Activated CD8-positive, alpha-beta memory T cell treated with anti-CD3 and anti-CD28 coated beads, Interleukin-2, amount 10 ng/mL, durations not matched to agents 7 days and 5 days (primary cell): Measurements from ENCODE around the gene IGSF21. TPM values are rescaled to one million over a fixed set of nuclear protein-coding genes. Genes with fewer than 3 reads are reported as not detected.

Experiments used
- ATAC-seq: fragments of 150-1000 bp; cut with Tn5 transposase; one replicate; pipeline ENCODE4 v1.10.0; 2021; ENCODE audit warnings: moderate library complexity
- CTCF ChIA-PET: fragments of 350-600 bp; sonication (Branson Sonifier 250); formaldehyde crosslinking; loops from one replicate; lab custom pipeline; 2021; ENCODE audit warnings: antibody characterized with exemption; lab: Charles Lee
- DNase-seq: peaks from one replicate; pipeline ENCODE4 v3.0.0-alpha.2; 2020
- H3K27ac Mint-ChIP-seq: one replicate; pipeline ENCODE4 v1.8.0; 2021; ENCODE audit warnings: mild to moderate bottlenecking, mixed read lengths
- H3K27me3 Mint-ChIP-seq: one replicate; pipeline ENCODE4 v1.8.0; 2021; ENCODE audit warnings: mixed read lengths
- H3K36me3 Mint-ChIP-seq: one replicate; pipeline ENCODE4 v1.8.0; 2021; ENCODE audit warnings: mild to moderate bottlenecking, mixed read lengths
- H3K4me1 Mint-ChIP-seq: one replicate; pipeline ENCODE4 v1.8.0; 2021; ENCODE audit warnings: mixed read lengths
- H3K4me3 Mint-ChIP-seq: one replicate; pipeline ENCODE4 v1.8.0; 2021; ENCODE audit warnings: mild to moderate bottlenecking, moderate library complexity, mixed read lengths
- H3K9me3 Mint-ChIP-seq: one replicate; pipeline ENCODE4 v1.8.0; 2022; ENCODE audit warnings: low read depth, mixed read lengths
- total RNA-seq, 2 experiments: library from RNA; stranded (reverse); gene quantifications; one replicate each; pipeline ENCODE4 v1.2.3, GENCODE V29; 2021

Gene IGSF21
- total RNA-seq, 2 experiments from 2014 or later = not detected

GRCh38 chr1:18384059-18384458 lies 276.5 kb downstream of the IGSF21 start:
- Mint-ChIP-seq H3K4me3 (no peak overlapping the region), H3K36me3 (no peaks in the 10 kb centered on the region), H3K9me3 (no peaks in the 10 kb centered on the region), H3K4me1 (no peaks in the 10 kb centered on the region), H3K27ac (no peak overlapping the region), H3K27me3 (peaks cover 16% of the 10 kb centered on the region)
- CTCF ChIA-PET = no interaction called here
- ATAC-seq = no peak
- no peak for DNase-seq

GRCh38 chr1:18384471-18384870 lies 276.9 kb downstream of the IGSF21 start:
- Mint-ChIP-seq H3K36me3 (no peaks in the 10 kb centered on the region), H3K27ac (no peak overlapping the region), H3K9me3 (no peaks in the 10 kb centered on the region), H3K27me3 (peaks cover 16% of the 10 kb centered on the region), H3K4me1 (no peaks in the 10 kb centered on the region), H3K4me3 (no peak overlapping the region)
- CTCF ChIA-PET = no interaction called here
- DNase-seq = no peak
- no peak for ATAC-seq

GRCh38 chr1:18385239-18385790 lies 277.7 kb downstream of the IGSF21 start:
- CTCF ChIA-PET = no interaction called here
- H3K27me3 Mint-ChIP-seq = peaks cover 16% of the 10 kb centered on the region
- DNase-seq (no peak), ATAC-seq (no peak)
- no peaks in the 10 kb centered on the region for H3K4me1 Mint-ChIP-seq
- H3K27ac Mint-ChIP-seq = no peak overlapping the region
- no peaks in the 10 kb centered on the region for H3K9me3 Mint-ChIP-seq
- H3K4me3 Mint-ChIP-seq = no peak overlapping the region
- no peaks in the 10 kb centered on the region for H3K36me3 Mint-ChIP-seq

GRCh38 chr1:18386591-18386990 lies 279.0 kb downstream of the IGSF21 start:
- CTCF ChIA-PET = no interaction called here
- H3K27ac Mint-ChIP-seq = no peak overlapping the region
- no peaks in the 10 kb centered on the region for H3K4me1 Mint-ChIP-seq
- DNase-seq (no peak), ATAC-seq (no peak)
- no peaks in the 10 kb centered on the region for H3K36me3 Mint-ChIP-seq
- no peaks in the 10 kb centered on the region for H3K9me3 Mint-ChIP-seq
- H3K4me3 Mint-ChIP-seq = no peak overlapping the region
- peaks cover 16% of the 10 kb centered on the region for H3K27me3 Mint-ChIP-seq

GRCh38 chr1:18387307-18387706 lies 279.7 kb downstream of the IGSF21 start:
- Mint-ChIP-seq H3K9me3 (no peaks in the 10 kb centered on the region), H3K27me3 (peaks cover 16% of the 10 kb centered on the region), H3K36me3 (no peaks in the 10 kb centered on the region), H3K4me3 (no peak overlapping the region), H3K4me1 (no peaks in the 10 kb centered on the region), H3K27ac (no peak overlapping the region)
- DNase-seq = no peak
- CTCF ChIA-PET = no interaction called here
- ATAC-seq = no peak

- Mint-ChIP-seq H3K36me3 (no peaks in the 10 kb centered on the region), H3K27me3 (peaks cover 6% of the 10 kb centered on the region), H3K9me3 (no peaks in the 10 kb centered on the region), H3K4me1 (no peaks in the 10 kb centered on the region), H3K4me3 (no peak overlapping the region), H3K27ac (no peak overlapping the region)
- DNase-seq = no peak
- CTCF ChIA-PET = no interaction called here
- no peak for ATAC-seq
Observed at GRCh38 chr1:18390953-18391352, 283.4 kb downstream of the IGSF21 start.

- DNase-seq = no peak
- Mint-ChIP-seq H3K27me3 (peaks cover 9% of the 10 kb centered on the region), H3K9me3 (no peaks in the 10 kb centered on the region), H3K4me1 (no peaks in the 10 kb centered on the region), H3K4me3 (no peak overlapping the region), H3K36me3 (no peaks in the 10 kb centered on the region), H3K27ac (no peak overlapping the region)
- ATAC-seq = no peak
- CTCF ChIA-PET = no interaction called here
Observed at GRCh38 chr1:18394563-18395156, 287.1 kb downstream of the IGSF21 start.

GRCh38 chr1:18396247-18396980 lies 288.8 kb downstream of the IGSF21 start:
- Mint-ChIP-seq H3K36me3 (no peaks in the 10 kb centered on the region), H3K27me3 (peaks cover 9% of the 10 kb centered on the region), H3K4me3 (no peak overlapping the region), H3K27ac (no peak overlapping the region), H3K9me3 (no peaks in the 10 kb centered on the region), H3K4me1 (no peaks in the 10 kb centered on the region)
- no peak for ATAC-seq
- CTCF ChIA-PET = no interaction called here
- no peak for DNase-seq

GRCh38 chr1:18397641-18398040 lies 290.0 kb downstream of the IGSF21 start:
- H3K9me3 Mint-ChIP-seq = no peaks in the 10 kb centered on the region
- DNase-seq (no peak), ATAC-seq (no peak)
- H3K4me3 Mint-ChIP-seq = no peak overlapping the region
- H3K36me3 Mint-ChIP-seq = no peaks in the 10 kb centered on the region
- CTCF ChIA-PET = no interaction called here
- H3K27me3 Mint-ChIP-seq = peaks cover 9% of the 10 kb centered on the region
- no peaks in the 10 kb centered on the region for H3K4me1 Mint-ChIP-seq
- no peak overlapping the region for H3K27ac Mint-ChIP-seq

GRCh38 chr1:18398791-18399530 lies 291.4 kb downstream of the IGSF21 start:
- DNase-seq (no peak), ATAC-seq (no peak)
- no peak overlapping the region for H3K4me3 Mint-ChIP-seq
- no peaks in the 10 kb centered on the region for H3K4me1 Mint-ChIP-seq
- H3K27ac Mint-ChIP-seq = no peak overlapping the region
- no peaks in the 10 kb centered on the region for H3K9me3 Mint-ChIP-seq
- no peaks in the 10 kb centered on the region for H3K36me3 Mint-ChIP-seq
- CTCF ChIA-PET = no interaction called here
- peaks cover 9% of the 10 kb centered on the region for H3K27me3 Mint-ChIP-seq

GRCh38 chr1:18400347-18401102 lies 292.9 kb downstream of the IGSF21 start:
- H3K4me1 Mint-ChIP-seq = no peaks in the 10 kb centered on the region

GRCh38 chr1:18401921-18402320 lies 294.3 kb downstream of the IGSF21 start:
- Mint-ChIP-seq H3K36me3 (no peaks in the 10 kb centered on the region), H3K4me3 (no peak overlapping the region), H3K9me3 (no peaks in the 10 kb centered on the region), H3K27ac (no peak overlapping the region), H3K27me3 (peaks cover 5% of the 10 kb centered on the region), H3K4me1 (no peaks in the 10 kb centered on the region)
- ATAC-seq (no peak), DNase-seq (no peak)
- CTCF ChIA-PET = no interaction called here

More at GRCh38 chr1:18400347-18401102, 292.9 kb downstream of the IGSF21 start:
- CTCF ChIA-PET = no interaction called here
- ATAC-seq (no peak), DNase-seq (no peak)
- no peak overlapping the region for H3K27ac Mint-ChIP-seq
- no peaks in the 10 kb centered on the region for H3K36me3 Mint-ChIP-seq
- no peak overlapping the region for H3K4me3 Mint-ChIP-seq
- peaks cover 6% of the 10 kb centered on the region for H3K27me3 Mint-ChIP-seq
- H3K9me3 Mint-ChIP-seq = no peaks in the 10 kb centered on the region

GRCh38 chr1:18404460-18404859 lies 296.9 kb downstream of the IGSF21 start:
- ATAC-seq (no peak), DNase-seq (no peak)
- no peaks in the 10 kb centered on the region for H3K4me1 Mint-ChIP-seq
- CTCF ChIA-PET = no interaction called here
- H3K4me3 Mint-ChIP-seq = no peak overlapping the region
- no peaks in the 10 kb centered on the region for H3K9me3 Mint-ChIP-seq
- no peaks in the 10 kb centered on the region for H3K27me3 Mint-ChIP-seq
- H3K36me3 Mint-ChIP-seq = no peaks in the 10 kb centered on the region
- no peak overlapping the region for H3K27ac Mint-ChIP-seq
